Activated naive CD8-positive, alpha-beta T cell treated with anti-CD3 and anti-CD28 coated beads, Interleukin-2, amount 50 U/mL, for 16 hours (primary cell): ENCODE results near the gene PHACTR1.
"Not testable (repeated sequence)": the region's sequence is repeated elsewhere in the genome, so short reads cannot be mapped to it uniquely, and the experiment has no call there.

Experiments
- DNase-seq: peaks from one replicate; pipeline ENCODE4 v3.0.0-alpha.2; 2020; ENCODE audit warnings: low read depth, low spot score

PHACTR1 gene

DNA sequence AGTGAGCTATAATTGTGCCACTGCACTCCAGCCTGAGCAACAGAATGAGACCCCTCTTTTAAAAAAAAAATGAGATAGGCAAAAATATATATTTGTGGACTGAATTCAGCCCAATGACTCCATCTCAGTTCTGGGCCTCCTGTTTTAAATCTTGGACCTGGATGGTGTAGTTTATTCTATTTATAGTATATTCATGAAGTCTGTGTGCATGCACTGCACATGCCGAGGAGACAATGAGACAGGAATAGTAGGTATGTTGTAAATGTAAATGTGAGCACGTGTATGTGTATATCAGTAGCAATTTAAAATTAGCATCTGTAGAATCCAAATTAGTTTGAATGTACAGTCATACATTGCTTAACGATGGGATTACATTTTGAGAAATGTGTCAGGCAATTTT, 520.8 kb downstream of the PHACTR1 start:
- DNase-seq: no peak

DNA sequence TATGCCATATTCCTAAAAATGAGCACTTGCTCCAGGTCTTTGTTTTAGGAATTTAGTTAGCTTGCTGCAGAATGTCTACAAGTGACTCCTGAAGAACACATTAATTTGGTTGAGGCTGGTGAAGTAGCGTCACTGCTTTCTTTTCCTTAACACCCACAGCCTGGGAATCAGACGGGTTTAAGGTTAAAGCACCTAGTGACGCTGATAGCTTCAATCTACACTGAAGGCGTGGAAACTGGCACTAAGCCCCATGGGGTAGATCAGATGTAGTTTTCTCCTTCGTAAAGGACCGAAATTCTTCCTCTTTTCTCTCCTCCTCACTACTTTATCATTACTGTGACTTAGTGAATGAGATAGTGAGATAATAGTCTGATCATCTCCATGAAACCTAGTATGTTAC, 521.5 kb downstream of the PHACTR1 start:
- no peak for DNase-seq

- DNase-seq: no peak
Measured at GRCh38 chr6:13238640-13239216, 522.2 kb downstream of the PHACTR1 start.

DNA sequence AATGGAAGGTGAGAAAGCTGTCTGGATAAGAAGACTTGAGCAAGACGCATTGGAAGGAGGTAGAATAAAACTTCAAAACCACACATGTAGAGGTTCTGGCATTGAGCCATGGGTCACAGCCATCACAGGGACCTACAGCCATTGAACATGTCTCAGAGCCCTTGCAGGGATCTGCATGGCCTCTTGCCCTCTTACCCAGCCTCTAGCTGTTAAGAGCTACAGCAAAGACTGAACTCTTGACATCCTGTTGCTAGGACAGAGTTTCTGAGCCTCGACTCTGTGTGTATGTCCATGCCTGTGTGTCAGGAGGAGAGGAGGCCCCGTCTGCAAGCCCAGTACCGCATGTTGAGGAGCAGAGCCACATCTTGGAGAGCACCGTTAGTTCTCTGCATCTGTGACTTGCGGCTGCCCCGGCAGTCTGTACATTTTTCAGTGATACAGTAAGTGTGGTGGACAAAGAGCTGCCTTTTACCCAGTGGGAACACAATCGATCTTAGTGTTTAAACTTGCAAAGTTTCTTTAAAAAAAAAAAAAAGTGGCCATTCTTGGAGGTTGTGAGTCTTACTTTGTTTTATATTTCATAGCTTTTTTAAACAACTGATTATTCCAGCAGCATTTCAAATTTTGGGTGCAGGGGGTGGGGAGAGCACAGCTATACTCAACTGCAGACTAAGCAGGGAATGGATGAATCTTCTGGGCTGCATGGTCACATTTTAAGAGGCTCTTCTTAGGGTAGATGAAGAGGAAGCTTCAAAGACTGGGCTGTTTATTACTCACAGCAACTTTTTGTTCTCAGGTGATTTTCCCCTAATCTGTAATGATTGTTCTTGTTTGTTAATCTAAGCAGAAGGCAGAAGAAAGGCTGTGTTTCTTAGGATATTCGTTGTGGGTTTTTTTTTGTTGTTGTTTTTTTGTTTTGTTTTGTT, 523.2 kb downstream of the PHACTR1 start:
- DNase-seq: no peak

- no peak for DNase-seq
Measured at GRCh38 chr6:13241364-13241763, 524.8 kb downstream of the PHACTR1 start.

DNA sequence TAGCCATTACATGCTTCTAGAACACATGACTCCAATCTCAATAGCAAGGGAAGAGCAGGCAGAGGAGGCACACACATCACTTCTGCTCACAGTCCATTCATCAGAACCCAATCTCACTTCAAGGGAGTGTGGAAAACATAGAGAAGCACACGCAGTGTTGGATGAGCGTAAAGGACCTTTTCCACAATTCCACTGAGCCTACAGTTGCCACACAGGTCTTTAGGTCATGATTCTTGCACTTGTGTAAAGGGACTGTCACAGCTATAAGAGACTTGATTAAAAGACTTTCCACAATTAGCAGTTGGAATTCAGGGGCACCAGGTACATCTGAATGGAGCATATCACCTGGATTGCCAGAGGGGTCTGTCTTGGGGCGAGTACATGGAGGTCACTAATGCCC, 525.6 kb downstream of the PHACTR1 start:
- no peak for DNase-seq

DNA sequence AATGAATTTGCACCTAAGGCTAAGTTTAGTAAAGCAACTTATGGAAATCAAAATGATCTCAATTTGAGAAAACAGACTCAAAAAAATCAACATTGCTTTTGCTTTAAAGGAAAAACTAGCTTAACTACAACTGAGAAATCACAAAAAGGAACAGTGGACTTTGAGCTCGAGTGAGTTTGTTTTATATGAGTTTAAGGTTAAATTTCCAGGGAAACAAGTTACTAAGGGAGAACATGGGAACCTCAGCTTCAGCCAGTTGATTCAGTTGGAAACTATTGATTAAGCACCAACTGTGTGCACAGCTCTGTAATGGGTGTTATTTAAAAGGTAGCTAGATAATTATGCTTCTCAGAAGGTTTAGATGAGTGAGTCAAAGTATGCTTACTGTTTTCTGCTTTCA, 526.0 kb downstream of the PHACTR1 start:
- no peak for DNase-seq

DNA sequence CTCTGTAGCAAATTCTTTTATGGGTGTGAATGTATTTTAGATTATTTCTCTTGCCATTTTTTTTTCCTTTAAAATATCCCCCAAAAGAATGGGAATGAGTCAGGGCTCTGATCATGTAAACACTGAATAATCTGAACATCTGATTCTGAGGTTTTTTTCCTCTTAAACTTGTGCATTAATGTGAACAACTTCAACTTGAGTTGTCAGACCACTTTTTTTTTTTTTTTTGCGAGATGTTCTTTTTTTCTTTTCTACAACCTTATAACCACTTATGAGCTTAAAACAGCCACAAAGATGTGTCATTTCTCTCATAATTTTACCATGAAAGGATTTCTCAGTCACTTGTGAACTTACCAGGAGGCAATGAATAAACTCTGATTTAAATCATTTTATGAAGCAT, 526.5 kb downstream of the PHACTR1 start:
- DNase-seq: no peak

GRCh38 chr6:13243745-13244144, 527.2 kb downstream of the PHACTR1 start:
- not testable (repeated sequence) for DNase-seq

DNA sequence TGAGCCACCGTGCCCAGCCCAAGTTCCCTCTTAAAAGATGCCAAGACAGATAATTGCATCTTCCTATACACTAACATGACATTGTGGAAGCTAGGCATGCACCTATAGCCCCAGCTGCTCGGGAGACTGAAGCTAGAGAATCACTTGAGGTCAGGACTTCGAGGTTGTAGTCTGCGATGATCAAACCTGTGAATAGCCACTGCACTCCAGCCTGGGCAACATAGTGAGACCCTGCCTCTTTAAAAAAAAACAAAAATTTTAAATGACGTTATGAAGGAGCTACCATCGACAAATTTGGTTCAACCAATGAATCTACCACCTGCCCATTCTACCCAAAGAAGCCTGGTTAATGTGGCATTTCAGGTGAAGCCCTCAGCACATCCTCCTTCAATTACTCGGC, 531.1 kb downstream of the PHACTR1 start:
- DNase-seq: no peak

- DNase-seq: no peak
Measured at GRCh38 chr6:13248053-13248452, 531.5 kb downstream of the PHACTR1 start.

GRCh38 chr6:13248584-13248985, 532.0 kb downstream of the PHACTR1 start:
- DNase-seq: no peak

DNA sequence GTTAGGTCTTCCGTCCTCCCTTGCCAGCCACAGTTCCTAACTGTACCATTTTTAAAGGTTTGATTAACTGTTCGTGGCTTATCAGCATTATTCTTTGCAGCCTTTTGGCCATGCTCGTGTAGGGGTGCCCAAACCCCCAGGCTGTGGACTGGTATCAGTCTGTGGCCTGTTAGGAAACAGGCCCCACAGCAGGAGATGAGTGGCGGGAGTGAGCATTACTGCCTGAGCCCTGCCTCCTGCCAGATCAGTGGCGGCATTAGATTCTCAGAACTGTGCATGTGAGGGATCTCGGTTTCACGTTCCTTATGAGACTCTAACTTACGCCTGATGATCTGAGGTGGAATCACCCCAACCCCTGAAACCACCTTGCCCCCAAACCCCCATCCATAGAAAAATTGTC, 532.4 kb downstream of the PHACTR1 start:
- DNase-seq: no peak

DNA sequence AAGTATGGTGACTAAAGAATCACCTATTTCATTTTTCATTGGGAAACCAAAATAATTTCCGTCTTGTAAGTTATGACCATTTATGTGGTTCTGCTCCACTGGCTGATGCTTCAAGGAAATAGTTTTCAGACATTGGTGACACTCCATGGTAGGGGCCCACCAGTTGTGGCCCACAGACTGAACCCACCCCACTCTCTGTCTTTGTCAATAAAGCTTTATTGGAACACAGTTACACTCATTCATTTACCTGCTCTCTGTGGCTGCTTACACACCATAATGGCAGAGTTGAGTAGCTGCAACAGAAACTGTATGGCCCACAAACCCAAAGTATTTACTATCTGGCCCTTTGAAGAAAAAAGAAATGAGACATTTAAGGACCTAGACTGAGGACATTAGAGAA, 533.2 kb downstream of the PHACTR1 start:
- no peak for DNase-seq

GRCh38 chr6:13250703-13251102, 534.1 kb downstream of the PHACTR1 start:
- DNase-seq: no peak

DNA sequence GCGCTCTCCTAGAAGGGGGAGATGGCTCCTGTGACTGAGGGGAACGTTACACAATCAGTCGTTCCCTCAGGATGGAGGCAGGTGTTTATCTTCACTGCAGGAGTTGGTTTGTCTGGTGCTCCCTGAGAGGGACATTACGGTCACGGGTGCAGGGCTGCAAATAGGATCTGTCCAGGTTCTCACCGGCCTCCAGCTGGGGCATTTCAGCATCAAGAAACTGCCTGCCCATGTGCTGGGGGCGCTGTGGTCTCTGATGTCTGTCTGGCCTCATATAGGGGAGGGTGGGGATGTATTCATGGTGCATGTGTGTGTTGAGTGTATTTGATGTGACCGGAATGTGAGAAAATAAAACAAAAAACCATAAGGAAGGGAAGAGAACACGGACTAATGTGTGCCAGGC, 534.7 kb downstream of the PHACTR1 start:
- no peak for DNase-seq

- DNase-seq: no peak
Measured at GRCh38 chr6:13252790-13253189, 536.2 kb downstream of the PHACTR1 start.

GRCh38 chr6:13253272-13253671, 536.7 kb downstream of the PHACTR1 start:
- DNase-seq: no peak

GRCh38 chr6:13256266-13257001, 539.9 kb downstream of the PHACTR1 start:
- no peak for DNase-seq

DNA sequence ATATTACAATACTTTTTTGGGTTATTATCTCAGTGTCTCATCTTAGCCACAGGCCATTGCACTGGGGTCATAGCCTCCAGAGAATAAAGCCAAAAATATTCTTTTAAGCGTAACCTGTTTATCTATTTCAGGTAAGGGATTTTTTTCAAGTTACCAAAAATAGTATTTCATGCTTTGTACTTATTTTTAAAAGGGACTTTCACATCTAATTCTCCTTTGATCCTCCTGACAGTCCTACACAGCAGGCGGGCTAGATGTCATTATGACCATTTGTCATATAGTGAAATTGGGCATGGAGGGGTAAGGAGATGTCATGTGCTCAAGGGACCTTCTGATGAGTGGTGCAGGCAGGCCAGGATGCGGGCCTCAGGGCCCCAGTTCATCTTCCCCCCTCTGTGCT, 542.8 kb downstream of the PHACTR1 start:
- DNase-seq: no peak

GRCh38 chr6:13260101-13260598, 543.6 kb downstream of the PHACTR1 start:
- DNase-seq: no peak

GRCh38 chr6:13260831-13261230, 544.3 kb downstream of the PHACTR1 start:
- DNase-seq: no peak
